Measurements from ENCODE around the gene WDR76. TPM values are rescaled to one million over a fixed set of nuclear protein-coding genes. Genes with fewer than 3 reads are reported as not detected.
A peak's percentile ranks its signal among the peaks of the same experiment; 100 is the strongest.

The WDR76 gene
- polyA plus RNA-seq, 1 donor = 4.9 TPM

DNA sequence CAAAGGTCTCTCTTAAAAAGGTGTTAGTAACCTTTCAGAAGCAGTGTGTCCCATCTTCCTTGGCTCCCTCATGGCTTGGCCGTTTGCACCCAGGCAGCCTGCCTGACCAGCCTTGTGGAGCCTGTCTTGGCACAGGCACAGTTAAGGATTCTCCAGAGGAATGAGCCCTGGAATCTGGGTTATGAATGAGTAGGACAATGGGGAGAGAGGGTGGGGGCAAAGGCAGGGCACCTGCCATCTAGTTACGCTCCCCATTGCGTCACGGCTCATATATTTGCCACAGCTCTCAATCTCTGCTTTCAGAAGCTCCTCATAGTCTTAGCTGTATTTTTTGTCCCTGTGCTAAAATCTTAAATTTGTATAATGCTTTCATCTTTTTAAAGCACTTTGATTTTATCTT, 50.6 kb downstream of the WDR76 start:
- DNase-seq = no peak
- Histone ChIP-seq H3K27ac (ENCODE audit: low read length) (no peak overlapping the region), H3K4me1 (ENCODE audit: control insufficient read depth, insufficient read depth, low read length) (peaks cover 32% of the 10 kb centered on the region), H3K27me3 (ENCODE audit: control insufficient read depth, insufficient read depth, low read length) (no peaks in the 10 kb centered on the region), H3K36me3 (ENCODE audit: control insufficient read depth, insufficient read depth, low read length) (no peaks in the 10 kb centered on the region), H3K9me3 (ENCODE audit: control insufficient read depth, low read depth, low read length) (no peaks in the 10 kb centered on the region), H3K4me3 (ENCODE audit: low read length) (no peak overlapping the region)
- no CpG with 5 or more reads among the region's 4 CpGs for WGBS (ENCODE audit: insufficient coverage, low lambda C conversion rate)

DNA sequence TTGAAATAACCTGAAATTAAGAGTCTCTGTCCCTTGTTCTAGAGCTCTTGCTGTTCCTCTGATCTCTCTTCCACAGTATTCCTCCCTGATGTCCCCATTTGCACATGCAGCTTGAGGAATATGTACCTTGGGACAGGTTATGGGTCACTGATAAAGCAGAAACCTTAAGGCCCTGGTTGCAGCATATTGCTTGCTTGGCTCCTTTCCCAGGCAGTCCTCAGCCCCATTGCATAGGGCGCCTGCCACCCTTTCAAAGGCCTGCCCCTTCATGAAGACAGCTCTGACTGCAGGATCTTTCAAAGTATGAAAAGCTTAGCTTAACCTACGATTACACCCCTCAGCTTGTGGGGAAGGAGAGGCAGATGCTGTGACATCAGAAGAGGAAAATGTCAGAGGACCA, 51.6 kb downstream of the WDR76 start:
- H3K9me3 ChIP-seq (ENCODE audit: control insufficient read depth, low read depth, low read length) = no peaks in the 10 kb centered on the region
- DNase-seq = peak; percentile 35 to 56
- peaks cover 32% of the 10 kb centered on the region for H3K4me1 ChIP-seq (ENCODE audit: control insufficient read depth, insufficient read depth, low read length)
- no peak overlapping the region for H3K4me3 ChIP-seq (ENCODE audit: low read length)
- WGBS (ENCODE audit: insufficient coverage, low lambda C conversion rate) = no CpG with 5 or more reads among the region's 2 CpGs
- H3K27me3 ChIP-seq (ENCODE audit: control insufficient read depth, insufficient read depth, low read length) = no peaks in the 10 kb centered on the region
- no peak overlapping the region for H3K27ac ChIP-seq (ENCODE audit: low read length)
- H3K36me3 ChIP-seq (ENCODE audit: control insufficient read depth, insufficient read depth, low read length) = no peaks in the 10 kb centered on the region

- no peaks in the 10 kb centered on the region for H3K27me3 ChIP-seq (ENCODE audit: control insufficient read depth, insufficient read depth, low read length)
- no peak overlapping the region for H3K4me3 ChIP-seq (ENCODE audit: low read length)
- WGBS (ENCODE audit: insufficient coverage, low lambda C conversion rate) = no CpG with 5 or more reads among the region's 15 CpGs
- H3K4me1 ChIP-seq (ENCODE audit: control insufficient read depth, insufficient read depth, low read length) = peaks cover 32% of the 10 kb centered on the region
- H3K9me3 ChIP-seq (ENCODE audit: control insufficient read depth, low read depth, low read length) = no peaks in the 10 kb centered on the region
- H3K36me3 ChIP-seq (ENCODE audit: control insufficient read depth, insufficient read depth, low read length) = no peaks in the 10 kb centered on the region
- DNase-seq = peak; percentile 37 to 71
- no peak overlapping the region for H3K27ac ChIP-seq (ENCODE audit: low read length)
These were observed 52.9 kb downstream of the WDR76 start for GRCh38 chr15:43879386-43880355.

GRCh38 chr15:43880406-43881194, 53.8 kb downstream of the WDR76 start:
- peaks cover 32% of the 10 kb centered on the region for H3K4me1 ChIP-seq (ENCODE audit: control insufficient read depth, insufficient read depth, low read length)
- no peaks in the 10 kb centered on the region for H3K36me3 ChIP-seq (ENCODE audit: control insufficient read depth, insufficient read depth, low read length)
- H3K27ac ChIP-seq (ENCODE audit: low read length) = no peak overlapping the region
- H3K4me3 ChIP-seq (ENCODE audit: low read length) = no peak overlapping the region
- no CpG with 5 or more reads among the region's 5 CpGs for WGBS (ENCODE audit: insufficient coverage, low lambda C conversion rate)
- H3K9me3 ChIP-seq (ENCODE audit: control insufficient read depth, low read depth, low read length) = no peaks in the 10 kb centered on the region
- DNase-seq = no peak
- no peaks in the 10 kb centered on the region for H3K27me3 ChIP-seq (ENCODE audit: control insufficient read depth, insufficient read depth, low read length)

DNA sequence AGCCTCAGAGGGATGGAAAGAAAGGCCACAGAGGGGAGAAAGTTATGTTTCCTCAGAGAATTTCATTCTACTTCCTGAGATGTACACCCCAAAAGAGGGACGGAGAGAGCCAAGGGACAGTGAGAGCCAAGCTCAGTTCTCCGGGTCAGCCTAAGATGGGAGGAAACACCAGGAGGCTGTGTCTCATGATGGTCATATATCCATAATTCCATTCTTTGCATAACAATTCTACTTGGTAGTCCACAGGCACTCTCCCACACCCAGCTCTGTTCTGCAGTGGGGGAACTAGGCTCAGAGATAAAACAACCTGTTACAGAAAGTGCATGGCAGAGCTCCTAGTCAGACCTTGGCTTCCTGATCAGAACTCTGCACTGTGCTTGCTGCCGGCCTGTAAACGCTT, 54.4 kb downstream of the WDR76 start:
- H3K27me3 ChIP-seq (ENCODE audit: control insufficient read depth, insufficient read depth, low read length) = no peaks in the 10 kb centered on the region
- no peaks in the 10 kb centered on the region for H3K9me3 ChIP-seq (ENCODE audit: control insufficient read depth, low read depth, low read length)
- H3K36me3 ChIP-seq (ENCODE audit: control insufficient read depth, insufficient read depth, low read length) = no peaks in the 10 kb centered on the region
- no peak for DNase-seq
- no CpG with 5 or more reads among the region's 4 CpGs for WGBS (ENCODE audit: insufficient coverage, low lambda C conversion rate)
- no peak overlapping the region for H3K4me3 ChIP-seq (ENCODE audit: low read length)
- H3K4me1 ChIP-seq (ENCODE audit: control insufficient read depth, insufficient read depth, low read length) = peaks cover 32% of the 10 kb centered on the region
- H3K27ac ChIP-seq (ENCODE audit: low read length) = no peak overlapping the region

DNA sequence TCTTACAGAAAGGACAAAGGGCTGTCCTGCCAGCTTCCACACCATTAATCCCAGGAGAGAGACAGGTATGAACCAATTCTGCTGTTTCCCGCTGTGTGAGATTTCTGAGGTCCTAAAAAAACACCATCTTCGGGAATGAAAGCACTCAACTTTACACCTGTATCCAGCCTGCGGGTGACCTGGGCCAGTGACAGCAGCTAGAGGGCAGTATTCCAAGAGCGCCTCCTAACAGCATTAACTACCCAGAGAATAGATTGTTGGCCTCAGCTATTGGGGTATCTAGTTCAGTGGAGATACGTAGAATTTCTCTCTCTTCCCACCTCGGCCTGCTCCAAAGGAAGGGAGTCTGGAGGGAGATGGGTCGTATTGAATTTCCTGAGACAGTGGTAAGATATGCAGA, 55.1 kb downstream of the WDR76 start:
- Histone ChIP-seq H3K36me3 (ENCODE audit: control insufficient read depth, insufficient read depth, low read length) (no peaks in the 10 kb centered on the region), H3K4me3 (ENCODE audit: low read length) (no peak overlapping the region), H3K9me3 (ENCODE audit: control insufficient read depth, low read depth, low read length) (no peaks in the 10 kb centered on the region), H3K27ac (ENCODE audit: low read length) (no peak overlapping the region), H3K4me1 (ENCODE audit: control insufficient read depth, insufficient read depth, low read length) (peaks cover 32% of the 10 kb centered on the region), H3K27me3 (ENCODE audit: control insufficient read depth, insufficient read depth, low read length) (no peaks in the 10 kb centered on the region)
- no peak for DNase-seq
- WGBS (ENCODE audit: insufficient coverage, low lambda C conversion rate) = 80% methylated on average over 2 of the region's 7 CpGs

GRCh38 chr15:43883571-43883970, 56.8 kb downstream of the WDR76 start:
- no peak for DNase-seq
- WGBS (ENCODE audit: insufficient coverage, low lambda C conversion rate) = no CpG with 5 or more reads among the region's 3 CpGs
- Histone ChIP-seq H3K4me3 (ENCODE audit: low read length) (no peak overlapping the region), H3K27me3 (ENCODE audit: control insufficient read depth, insufficient read depth, low read length) (no peaks in the 10 kb centered on the region), H3K9me3 (ENCODE audit: control insufficient read depth, low read depth, low read length) (no peaks in the 10 kb centered on the region), H3K4me1 (ENCODE audit: control insufficient read depth, insufficient read depth, low read length) (peaks cover 19% of the 10 kb centered on the region), H3K27ac (ENCODE audit: low read length) (no peak overlapping the region), H3K36me3 (ENCODE audit: control insufficient read depth, insufficient read depth, low read length) (no peaks in the 10 kb centered on the region)

GRCh38 chr15:43886558-43886957, 59.8 kb downstream of the WDR76 start:
- no peak overlapping the region for H3K4me3 ChIP-seq (ENCODE audit: low read length)
- H3K27ac ChIP-seq (ENCODE audit: low read length) = no peak overlapping the region
- H3K27me3 ChIP-seq (ENCODE audit: control insufficient read depth, insufficient read depth, low read length) = no peaks in the 10 kb centered on the region
- H3K36me3 ChIP-seq (ENCODE audit: control insufficient read depth, insufficient read depth, low read length) = no peaks in the 10 kb centered on the region
- no peak for DNase-seq
- H3K4me1 ChIP-seq (ENCODE audit: control insufficient read depth, insufficient read depth, low read length) = peaks cover 6% of the 10 kb centered on the region
- no peaks in the 10 kb centered on the region for H3K9me3 ChIP-seq (ENCODE audit: control insufficient read depth, low read depth, low read length)
- WGBS (ENCODE audit: insufficient coverage, low lambda C conversion rate) = no CpG with 5 or more reads among the region's 4 CpGs

DNA sequence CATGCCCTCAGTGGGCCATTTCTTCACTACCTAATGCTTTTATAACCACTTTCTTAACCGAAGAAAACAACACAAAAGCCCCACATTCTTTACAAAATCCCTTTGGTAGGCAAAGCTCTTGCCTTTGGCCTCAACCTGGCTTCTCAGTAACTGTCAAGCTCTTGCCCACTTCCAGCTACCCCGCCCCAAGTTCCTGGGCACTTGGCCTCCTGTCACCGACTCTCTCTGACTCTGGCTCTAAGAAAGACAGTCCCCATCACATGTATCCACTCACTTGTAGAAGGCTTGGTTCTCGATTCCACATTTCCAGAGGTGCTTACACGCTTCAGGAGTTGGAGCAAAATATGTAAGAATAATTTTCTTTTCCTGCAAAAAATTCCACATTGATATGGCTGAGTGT, 61.1 kb downstream of the WDR76 start:
- DNase-seq = no peak
- H3K9me3 ChIP-seq (ENCODE audit: control insufficient read depth, low read depth, low read length) = no peaks in the 10 kb centered on the region
- no peaks in the 10 kb centered on the region for H3K36me3 ChIP-seq (ENCODE audit: control insufficient read depth, insufficient read depth, low read length)
- H3K4me1 ChIP-seq (ENCODE audit: control insufficient read depth, insufficient read depth, low read length) = peaks cover 6% of the 10 kb centered on the region
- H3K27me3 ChIP-seq (ENCODE audit: control insufficient read depth, insufficient read depth, low read length) = no peaks in the 10 kb centered on the region
- 100% methylated on average over 1 of the region's 5 CpGs for WGBS (ENCODE audit: insufficient coverage, low lambda C conversion rate)
- no peak overlapping the region for H3K27ac ChIP-seq (ENCODE audit: low read length)
- no peak overlapping the region for H3K4me3 ChIP-seq (ENCODE audit: low read length)

- Histone ChIP-seq H3K27me3 (ENCODE audit: control insufficient read depth, insufficient read depth, low read length) (no peaks in the 10 kb centered on the region), H3K9me3 (ENCODE audit: control insufficient read depth, low read depth, low read length) (no peaks in the 10 kb centered on the region), H3K27ac (ENCODE audit: low read length) (no peak overlapping the region), H3K4me3 (ENCODE audit: low read length) (no peak overlapping the region), H3K36me3 (ENCODE audit: control insufficient read depth, insufficient read depth, low read length) (no peaks in the 10 kb centered on the region), H3K4me1 (ENCODE audit: control insufficient read depth, insufficient read depth, low read length) (peaks cover 6% of the 10 kb centered on the region)
- WGBS (ENCODE audit: insufficient coverage, low lambda C conversion rate) = no CpG with 5 or more reads among the region's 3 CpGs
- peak; percentile 42 to 76 for DNase-seq
These were observed 62.2 kb downstream of the WDR76 start for GRCh38 chr15:43889042-43889441.
